Heart left ventricle (tissue), 16 donors: Measurements from ENCODE around the gene YWHAQ. TPM values are rescaled to one million over a fixed set of nuclear protein-coding genes. Genes with fewer than 3 reads are reported as not detected.
"Not testable (repeated sequence)": the region's sequence is repeated elsewhere in the genome, so short reads cannot be mapped to it uniquely, and the experiment has no call there.

Experiments used
- ATAC-seq, 4 donors: fragments of 200-7000 bp; cut with Tn5 transposase; one replicate each; pipeline ENCODE4 v1.9.1; 2020 to 2022; ENCODE audit warnings: moderate library complexity in 4 of 4, mild to moderate bottlenecking in 3 of 4, moderate number of reproducible peaks in 1 of 4
- DNase-seq, 5 donors: peaks; one replicate each; pipeline ENCODE4 v3.0.0-alpha.2; 2020
- H3K27ac ChIP-seq, 12 donors: fragments of 200-600 bp; sonication (generic) in 4 of 12; one replicate each; pipeline versions ENCODE4 v1.5.0 to v1.8.0; 2016 to 2022; ENCODE audit warnings: mild to moderate bottlenecking in 2 of 12
- H3K27me3 ChIP-seq, 9 donors: fragments of 200-600 bp; sonication (generic) in 2 of 9; one replicate each; pipeline versions ENCODE4 v1.5.1 to v1.8.0; 2016 to 2022; ENCODE audit warnings: mild to moderate bottlenecking in 3 of 9
- H3K36me3 ChIP-seq, 9 donors: fragments of 200-600 bp; sonication (generic) in 2 of 9; one replicate each; pipeline versions ENCODE4 v1.5.0 to v1.8.0; 2018 to 2022; ENCODE audit warnings: mild to moderate bottlenecking in 2 of 9
- H3K4me1 ChIP-seq, 12 donors: fragments of 200-600 bp; sonication (generic) in 4 of 12; one replicate each; pipeline versions ENCODE4 v1.5.0 to v1.8.0; 2016 to 2022; ENCODE audit warnings: mild to moderate bottlenecking in 3 of 12
- H3K4me3 ChIP-seq, 12 donors: fragments of 200-600 bp; sonication (generic) in 4 of 12; one replicate each; pipeline versions ENCODE4 v1.5.0 to v1.8.0; 2017 to 2022; ENCODE audit warnings: mild to moderate bottlenecking in 9 of 12, moderate library complexity in 4 of 12
- H3K9me3 ChIP-seq, 12 donors: fragments of 200-600 bp; sonication (generic) in 4 of 12; one replicate each; pipeline versions ENCODE4 v1.5.0 to v1.8.0; 2016 to 2022; ENCODE audit warnings: mild to moderate bottlenecking in 1 of 12
- POLR2A ChIP-seq, 2 donors: fragments of 450-650 bp; IDR thresholded peaks; one replicate each; pipeline ENCODE4 v1.6.1; 2017; ENCODE audit warnings: antibody characterized with exemption in 2 of 2, mild to moderate bottlenecking in 2 of 2, moderate library complexity in 2 of 2
- WGBS, 4 donors: extraction: QIAGEN DNeasy Blood & Tissue Kit in 2 of 4; methylation state at CpG; one replicate each; pipeline versions ENCODE4 v1.1.5 to v1.1.7; 2013 to 2018; 5-methylcytosine and 5-hydroxymethylcytosine counted together
- intact Hi-C, 10 donors: fragments of 100-400 bp; cut with DNase I; formaldehyde crosslinking; loops; one replicate each; pipeline versions ENCODE4 v1.11.1 to v1.14.2; 2022
- polyA plus RNA-seq, 2 donors: library from polyadenylated mRNA; stranded (reverse); fragments of 200-250 nt; gene quantifications; one replicate each; pipeline ENCODE4 v1.2.3, GENCODE V29; 2013
- total RNA-seq, 9 donors: library from RNA; depleted of rRNA in 2 of 9; stranded (reverse); fragments of >200 nt in 2 of 9; fragmentation: NEBNext Ultra II Directional in 3 of 9; extraction: Animal tissue kit (Norgen Biotek cat#: 25700) in 3 of 9; gene quantifications; one replicate each; pipeline versions ENCODE4 v1.1.0 to v1.2.4, GENCODE V29; 2016 to 2023
- TF ChIP-seq, protein P1 (sequence below), 12 donors: fragments of 200-600 bp; sonication (generic) in 4 of 12; IDR thresholded peaks; one replicate each; pipeline versions ENCODE4 v1.5.0 to v1.8.0; 2018 to 2022; ENCODE audit warnings: antibody characterized with exemption in 12 of 12, mild to moderate bottlenecking in 5 of 12
- donor health status: ischemic (EF 13 %, LVEDD 7.1; RV severe dilation, severe dysfunction).
- donor health status: healthy with polysubstance abuse.
- donor health status: DM: no; HTN: yes; CAD: no.
- donor health status: DM: no; HTN: no; CAD: no.
- donor health status: ischemic (EF 25% LVEDD 6.9; RV normal size, moderate dysfunction).
- donor health status: ischemic (EF 25% LVEDD 5.7; RV mildly dilated, moderate dysfunction).
- donor health status: healthy.
- donor health status: DM: yes; HTN: yes; CAD: no.
- donor health status: ischemic (EF 35%, LVEDD 5.7; RV mildly dilated, moderate dysfunction).
- donor health status: nonischemic (EF 11% LVEDD 7.7; RV severe dilation, severe dysfunction).
- donor health status: DM: yes; HTN: yes; CAD: no.
- donor health status: PGD.
- donor health status: ischemic (EF 29% LVEDD 5.4; RV normal size, mild dysfunction).
- donor health status: nonischemic (EF 23%, LVEDD 6.1; RV moderate dilation, normal function).

The YWHAQ gene
- total and polyA plus RNA-seq, 11 donors, result 91.0 to 310 (median 213) TPM

- Histone ChIP-seq H3K27me3 (no peaks in the 10 kb centered on the region), H3K9me3 (no peaks in the 10 kb centered on the region), H3K4me3 (no peak overlapping the region), H3K4me1 (peaks cover 0 to 3% (median 0%) of the 10 kb centered on the region in 12 donors), H3K27ac (no peak overlapping the region), H3K36me3 (peaks cover 0 to 98% (median 89%) of the 10 kb centered on the region in 9 donors)
- intact Hi-C loops, result no loop called here
- ATAC-seq (no peak), DNase-seq (no peak)
- WGBS, 4 donors, result 88 to 91% (median 89%) methylated on average over 3 of the region's 3 CpGs
- TF ChIP-seq, protein P1, sequence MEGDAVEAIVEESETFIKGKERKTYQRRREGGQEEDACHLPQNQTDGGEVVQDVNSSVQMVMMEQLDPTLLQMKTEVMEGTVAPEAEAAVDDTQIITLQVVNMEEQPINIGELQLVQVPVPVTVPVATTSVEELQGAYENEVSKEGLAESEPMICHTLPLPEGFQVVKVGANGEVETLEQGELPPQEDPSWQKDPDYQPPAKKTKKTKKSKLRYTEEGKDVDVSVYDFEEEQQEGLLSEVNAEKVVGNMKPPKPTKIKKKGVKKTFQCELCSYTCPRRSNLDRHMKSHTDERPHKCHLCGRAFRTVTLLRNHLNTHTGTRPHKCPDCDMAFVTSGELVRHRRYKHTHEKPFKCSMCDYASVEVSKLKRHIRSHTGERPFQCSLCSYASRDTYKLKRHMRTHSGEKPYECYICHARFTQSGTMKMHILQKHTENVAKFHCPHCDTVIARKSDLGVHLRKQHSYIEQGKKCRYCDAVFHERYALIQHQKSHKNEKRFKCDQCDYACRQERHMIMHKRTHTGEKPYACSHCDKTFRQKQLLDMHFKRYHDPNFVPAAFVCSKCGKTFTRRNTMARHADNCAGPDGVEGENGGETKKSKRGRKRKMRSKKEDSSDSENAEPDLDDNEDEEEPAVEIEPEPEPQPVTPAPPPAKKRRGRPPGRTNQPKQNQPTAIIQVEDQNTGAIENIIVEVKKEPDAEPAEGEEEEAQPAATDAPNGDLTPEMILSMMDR (IDR thresholded peaks at IDR 0.05), result no peak
- TF ChIP-seq POLR2A (IDR thresholded peaks at IDR 0.05), result no peak
Observed at GRCh38 chr2:9586465-9586864, 44.3 kb downstream of the YWHAQ start.

DNA sequence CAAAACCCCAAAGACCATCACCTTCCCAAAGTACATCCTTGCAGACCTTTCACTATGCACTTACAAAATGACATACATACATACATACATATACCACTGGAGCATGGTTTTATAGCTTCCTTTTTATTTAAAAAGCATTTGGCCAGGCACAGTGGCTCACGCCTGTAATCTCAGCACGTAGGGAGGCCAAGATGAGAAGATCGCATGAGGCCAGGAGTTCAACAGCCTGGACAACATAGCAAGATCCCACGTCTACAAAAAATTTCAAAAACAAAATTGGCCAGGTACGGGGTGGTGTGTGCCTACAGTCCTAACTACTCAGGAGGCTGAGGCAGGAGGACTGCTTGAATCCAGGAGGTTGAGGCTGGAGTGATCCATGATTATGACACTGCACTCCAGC, 45.3 kb downstream of the YWHAQ start:
- H3K4me3 ChIP-seq, result no peak overlapping the region
- H3K36me3 ChIP-seq, result peaks cover 0 to 95% (median 82%) of the 10 kb centered on the region in 9 donors
- H3K27ac ChIP-seq, result no peak overlapping the region
- no peak for TF ChIP-seq POLR2A (IDR thresholded peaks at IDR 0.05)
- TF ChIP-seq, protein P1 (IDR thresholded peaks at IDR 0.05), result no peak
- intact Hi-C loops, result no loop called here
- ATAC-seq (no peak), DNase-seq (no peak)
- WGBS, 4 donors, result 93 to 99% (median 97%) methylated on average over 5 of the region's 5 CpGs
- H3K4me1 ChIP-seq, result no peaks in the 10 kb centered on the region
- no peaks in the 10 kb centered on the region for H3K9me3 ChIP-seq
- H3K27me3 ChIP-seq, result no peaks in the 10 kb centered on the region

- H3K4me3 ChIP-seq, H3K9me3 ChIP-seq, H3K27me3 ChIP-seq, DNase-seq, ATAC-seq, intact Hi-C loops, H3K4me1 ChIP-seq, H3K27ac ChIP-seq: not testable (repeated sequence)
- H3K36me3 ChIP-seq, result peaks cover 0 to 93% (median 76%) of the 10 kb centered on the region in 9 donors
Observed at GRCh38 chr2:9584902-9585301, 45.9 kb downstream of the YWHAQ start.

- WGBS, 4 donors, result 88 to 97% (median 94%) methylated on average over 5 of the region's 5 CpGs
- Histone ChIP-seq H3K36me3 (peaks cover 0 to 73% (median 53%) of the 10 kb centered on the region in 9 donors), H3K27me3 (no peaks in the 10 kb centered on the region), H3K4me1 (peaks cover 0 to 13% (median 5%) of the 10 kb centered on the region in 12 donors), H3K4me3 (no peak overlapping the region), H3K9me3 (no peaks in the 10 kb centered on the region), H3K27ac (no peak overlapping the region)
- intact Hi-C loops, result no loop called here
- DNase-seq (no peak), ATAC-seq (no peak)
- TF ChIP-seq, protein P1 (IDR thresholded peaks at IDR 0.05), result no peak
- TF ChIP-seq POLR2A (IDR thresholded peaks at IDR 0.05), result no peak
Observed at GRCh38 chr2:9582624-9583023, 48.2 kb downstream of the YWHAQ start.
